Measurements from ENCODE around the gene HAAO.
A peak's percentile ranks its signal among the peaks of the same experiment; 100 is the strongest.
"Not testable (repeated sequence)": the region's sequence is repeated elsewhere in the genome, so short reads cannot be mapped to it uniquely, and the experiment has no call there.

HAAO gene

DNA sequence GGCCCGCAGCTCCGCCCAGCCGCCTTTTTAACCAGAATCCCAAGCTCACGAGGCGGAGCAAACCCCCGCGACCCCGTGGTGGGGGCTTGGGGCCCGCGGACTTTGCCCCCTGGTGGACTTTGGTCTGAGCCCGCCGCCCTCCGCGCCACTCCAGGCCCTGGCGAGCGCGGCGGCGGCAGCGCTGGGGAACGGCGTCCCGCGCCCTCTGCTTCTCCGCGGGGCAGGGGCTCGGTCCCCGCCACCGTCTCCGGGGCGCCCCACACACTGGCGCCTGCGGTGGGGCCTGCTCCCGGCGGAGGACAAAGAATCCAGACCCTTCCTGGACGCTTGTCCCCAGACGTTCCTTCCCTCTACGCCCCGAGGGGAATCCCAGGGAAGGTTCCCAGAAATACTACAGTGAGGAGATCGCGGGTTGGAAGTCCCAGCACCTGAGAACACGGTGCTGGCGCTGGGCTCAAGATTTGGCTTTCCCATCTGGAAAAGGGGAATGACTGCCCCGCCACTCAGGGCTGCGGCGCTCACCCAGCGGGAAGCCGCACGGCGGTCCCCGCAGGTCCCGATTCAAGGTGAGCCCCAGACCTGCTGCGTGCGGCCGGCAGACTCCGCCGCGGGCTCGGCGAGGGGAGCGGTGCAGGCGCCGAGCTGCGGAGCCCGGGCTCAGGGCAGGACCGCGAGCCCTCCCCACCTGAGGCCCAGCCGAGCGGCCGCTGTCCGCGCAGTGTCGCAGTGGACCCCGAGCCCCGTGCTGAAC lies at the start of gene HAAO:
TSS of gene HAAO (minus strand) at position 1 of the 751 bp plus-strand sequence. CDS start 47 bp downstream, outside the sequence.
- no peak for DNase-seq (ENCODE audit: low read depth in 3 of 3)

DNA sequence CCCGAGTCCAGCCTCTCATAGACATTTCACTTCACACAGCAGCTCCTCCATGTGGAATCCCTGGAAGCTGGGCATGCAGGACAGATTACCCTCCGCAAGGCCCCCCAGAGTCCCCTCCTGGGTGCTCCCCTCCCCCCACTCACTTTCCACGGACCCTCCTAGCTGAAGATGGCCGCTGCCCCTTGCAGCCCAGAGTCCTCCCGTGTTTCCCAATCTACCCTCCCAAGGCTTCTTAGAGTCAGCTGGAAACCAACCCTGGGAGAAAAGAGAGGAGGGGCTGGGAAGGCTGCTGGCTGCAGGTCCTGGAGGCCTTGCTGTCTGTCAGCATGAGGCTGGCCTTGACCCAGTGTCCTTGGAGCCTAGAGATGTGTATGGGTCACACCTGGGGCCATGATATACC lies 49.0 kb upstream of the HAAO start:
- no peak for DNase-seq (ENCODE audit: low read depth in 3 of 3)

DNA sequence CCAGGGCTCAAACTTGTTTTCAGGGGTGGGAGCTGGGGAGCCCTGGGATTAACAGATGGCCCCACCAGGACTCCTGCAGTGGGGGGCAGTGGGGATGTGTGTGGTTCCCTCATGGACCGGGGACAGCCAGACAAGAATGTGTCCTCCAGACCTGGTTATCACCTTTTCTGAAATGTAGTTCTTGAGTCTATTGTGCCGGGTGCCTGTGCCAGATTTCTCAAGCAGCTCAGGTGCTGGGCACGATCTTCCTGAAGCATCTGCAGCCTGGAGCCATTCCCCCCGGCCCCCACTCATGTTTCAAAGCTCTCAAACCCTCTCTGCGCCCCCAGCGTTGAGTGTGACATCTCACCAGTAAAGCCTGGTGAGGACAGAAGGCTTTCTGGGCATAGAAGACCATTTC lies 48.4 kb upstream of the HAAO start:
- no peak for DNase-seq (ENCODE audit: low read depth in 3 of 3)

DNA sequence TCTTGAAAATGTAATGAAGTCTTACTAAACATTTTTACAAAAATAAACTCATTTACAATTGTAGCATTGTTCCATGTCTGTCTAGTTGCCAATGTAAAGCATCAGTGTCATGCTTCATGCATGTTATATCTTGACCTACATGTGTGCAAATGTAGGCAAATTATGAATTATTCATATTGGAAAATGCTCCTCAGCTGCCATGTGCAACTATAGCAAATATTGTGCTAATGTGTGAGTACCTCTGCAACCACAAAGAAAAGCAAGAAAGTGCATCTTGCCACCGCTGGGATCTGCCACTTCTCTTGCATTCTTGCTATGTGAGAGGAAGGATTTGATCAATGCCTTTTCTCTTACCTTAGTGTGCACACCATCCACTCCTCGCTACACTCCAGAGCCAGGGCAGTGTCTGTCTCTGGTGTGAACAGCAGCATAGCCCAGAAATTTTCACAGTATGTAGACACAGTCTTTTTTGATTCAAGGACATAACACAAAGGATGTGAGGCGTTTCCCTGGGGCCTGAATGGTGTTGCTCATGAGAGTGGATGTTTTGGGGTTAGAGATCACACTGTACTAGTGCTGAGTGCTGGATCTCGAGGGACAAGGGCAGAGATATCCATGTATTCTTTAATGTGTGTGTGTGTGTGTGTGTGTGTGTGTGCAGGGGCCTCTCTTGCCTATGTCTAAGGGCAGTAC lies 47.6 kb upstream of the HAAO start:
- DNase-seq (ENCODE audit: low read depth in 3 of 3) = no peak

DNA sequence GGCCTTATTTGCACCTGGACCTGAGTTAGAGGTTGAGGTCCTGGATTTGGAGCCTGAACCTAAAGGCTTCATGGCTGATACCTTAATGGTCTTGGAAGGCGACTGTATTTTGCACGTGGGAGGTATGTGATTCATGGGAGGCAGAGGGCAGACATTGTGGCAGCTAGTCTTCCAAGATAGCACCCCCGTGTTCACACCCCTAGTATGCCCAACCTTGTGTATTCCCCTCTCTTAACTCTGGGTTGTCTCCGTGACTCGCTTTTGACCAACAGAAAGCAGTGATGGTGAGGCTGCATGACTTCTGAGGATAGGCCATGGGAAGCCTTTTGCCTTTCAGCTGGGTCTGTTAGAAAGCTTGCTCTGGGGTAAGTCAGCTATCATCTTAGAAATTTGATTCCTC lies 45.8 kb upstream of the HAAO start:
- no peak for DNase-seq (ENCODE audit: low read depth in 3 of 3)

DNA sequence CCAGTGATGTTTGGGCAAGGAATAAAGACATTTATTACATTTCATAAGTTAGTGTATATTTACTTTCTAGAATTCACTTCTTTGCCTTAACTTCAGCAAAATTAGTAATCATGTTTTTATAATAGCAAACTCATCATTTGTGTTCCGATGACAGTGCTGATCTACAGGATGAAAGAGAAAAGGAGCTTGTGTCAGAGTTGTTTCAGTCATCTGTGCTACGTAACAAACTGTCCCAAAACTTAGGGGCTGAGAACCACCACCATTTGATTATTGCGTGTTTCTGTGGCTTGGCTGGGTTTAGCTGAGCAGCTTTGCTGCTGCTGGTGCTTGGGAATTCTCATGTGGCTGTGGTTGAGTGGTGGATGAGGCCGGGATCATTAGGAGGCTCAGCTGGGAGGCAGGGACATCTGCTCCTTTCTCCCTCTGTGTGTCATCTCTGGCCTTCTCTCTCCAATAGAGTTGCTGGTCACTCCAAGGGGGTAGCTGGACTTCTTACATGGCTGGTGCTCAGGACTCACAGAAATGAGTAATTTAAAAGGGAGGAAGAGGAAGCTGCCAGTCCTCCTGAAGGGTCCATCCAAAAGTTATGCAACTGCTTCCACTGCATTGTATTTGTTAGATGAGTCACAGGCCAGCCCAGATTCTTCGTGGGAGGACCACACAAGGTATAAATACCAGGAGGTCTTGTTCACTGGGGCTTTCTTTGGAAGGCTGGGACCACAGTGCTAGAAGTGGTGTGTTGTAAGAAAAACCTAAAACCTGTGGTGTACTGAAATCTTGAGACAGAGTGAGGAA lies 43.4 kb upstream of the HAAO start:
- DNase-seq (ENCODE audit: low read depth in 3 of 3) = no peak

DNA sequence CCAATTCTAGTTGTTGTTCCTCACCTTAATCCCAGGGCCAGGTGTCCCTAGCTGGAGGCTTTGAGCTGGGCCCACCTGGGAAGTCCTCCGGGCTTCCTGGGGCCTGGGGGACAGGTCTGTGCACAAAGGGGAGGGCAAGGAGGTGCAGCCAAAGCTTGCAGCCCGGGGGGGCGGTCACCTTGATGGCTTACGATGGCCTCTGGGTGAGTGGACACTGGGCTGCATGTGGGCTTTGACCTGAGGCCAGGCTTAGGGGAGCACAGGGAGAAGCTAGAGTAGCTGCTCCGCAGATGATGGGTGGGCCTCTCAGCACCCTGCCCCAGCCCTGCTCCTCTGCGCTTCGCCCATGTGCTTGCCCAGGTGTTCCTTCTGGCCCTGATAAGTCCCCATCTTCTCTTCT lies 41.8 kb upstream of the HAAO start:
- DNase-seq (ENCODE audit: low read depth in 3 of 3) = no peak

DNA sequence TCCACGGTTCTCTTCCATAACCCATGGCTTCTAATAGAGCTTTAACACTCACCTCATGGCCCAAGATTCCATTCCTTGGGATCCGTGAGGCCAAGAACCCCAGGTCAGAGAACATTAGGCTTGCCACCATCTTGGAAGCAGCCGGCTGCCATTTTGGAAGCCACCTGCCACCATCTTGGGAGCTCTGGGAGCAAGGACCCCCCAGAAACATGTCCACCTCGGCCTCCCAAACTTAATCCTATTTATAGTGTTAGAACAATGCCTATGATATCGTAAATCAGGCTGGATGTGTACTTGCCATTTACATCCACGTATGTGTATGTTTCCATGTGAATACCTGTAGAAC lies 39.9 kb upstream of the HAAO start:
- DNase-seq (ENCODE audit: low read depth in 3 of 3) = no peak

DNA sequence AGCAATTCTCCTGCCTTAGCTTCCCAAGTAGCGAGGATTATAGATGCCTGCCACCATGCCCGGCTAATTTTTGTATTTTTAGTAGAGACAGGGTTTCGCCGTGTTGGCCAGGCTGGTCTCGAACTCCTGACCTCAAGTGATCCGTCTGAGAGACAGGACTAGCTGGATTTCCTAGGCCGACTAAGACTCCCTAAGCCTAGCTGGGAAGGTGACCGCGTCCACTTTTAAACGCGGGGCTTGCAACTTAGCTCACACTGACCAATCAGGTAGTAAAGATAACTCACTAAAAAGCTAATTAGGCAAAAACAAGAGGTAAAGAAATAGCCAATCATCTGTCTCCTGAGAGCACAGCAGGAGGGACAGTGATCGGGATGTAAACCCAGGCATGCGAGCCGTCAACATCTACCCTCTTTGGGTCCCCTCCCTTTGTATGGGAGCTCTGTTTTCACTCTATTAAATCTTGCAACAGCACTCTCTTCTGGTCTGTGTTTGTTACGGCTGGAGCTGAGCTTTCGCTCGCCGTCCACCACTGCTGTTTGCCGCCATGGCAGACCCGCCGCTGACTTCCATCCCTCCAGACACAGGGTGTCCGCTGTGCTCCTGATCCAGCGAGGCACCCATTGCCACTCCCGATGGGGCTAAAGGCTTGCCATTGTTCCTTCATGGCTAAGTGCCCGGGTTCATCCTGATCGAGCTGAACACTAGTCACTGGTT lies 39.3 kb upstream of the HAAO start:
- DNase-seq (ENCODE audit: low read depth in 3 of 3) = not testable (repeated sequence)

DNA sequence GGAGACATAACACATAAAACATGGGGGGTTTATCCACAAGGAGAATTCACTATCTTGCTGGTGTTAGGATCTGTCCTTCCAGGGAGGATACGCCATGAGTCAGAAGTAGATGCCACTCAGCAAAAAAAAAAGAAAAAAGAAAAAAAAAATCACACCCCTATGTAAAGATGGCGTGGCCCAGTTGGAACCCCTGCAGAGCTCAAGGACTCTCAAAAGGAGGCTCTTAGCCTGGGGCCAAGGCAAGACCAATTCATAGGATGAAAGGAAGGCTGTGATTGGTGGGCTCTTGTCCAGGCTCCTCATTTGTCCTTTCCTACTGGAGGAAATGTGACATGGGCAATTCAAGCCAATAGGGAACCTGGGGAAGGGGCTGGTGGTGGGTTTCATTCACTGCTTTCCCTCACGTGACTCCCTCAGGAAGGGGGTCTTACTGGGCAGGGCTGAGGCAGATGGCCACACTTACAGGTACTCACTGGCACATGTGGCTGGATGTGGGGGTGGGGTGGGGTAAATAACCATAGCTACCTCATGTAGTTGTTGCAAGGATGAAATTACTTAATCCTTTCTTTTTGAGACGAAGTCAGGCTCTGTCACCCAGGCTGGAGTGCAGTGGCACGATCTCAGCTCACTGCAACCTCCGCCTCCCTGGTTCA lies 38.7 kb upstream of the HAAO start:
- DNase-seq (ENCODE audit: low read depth in 3 of 3) = no peak

DNA sequence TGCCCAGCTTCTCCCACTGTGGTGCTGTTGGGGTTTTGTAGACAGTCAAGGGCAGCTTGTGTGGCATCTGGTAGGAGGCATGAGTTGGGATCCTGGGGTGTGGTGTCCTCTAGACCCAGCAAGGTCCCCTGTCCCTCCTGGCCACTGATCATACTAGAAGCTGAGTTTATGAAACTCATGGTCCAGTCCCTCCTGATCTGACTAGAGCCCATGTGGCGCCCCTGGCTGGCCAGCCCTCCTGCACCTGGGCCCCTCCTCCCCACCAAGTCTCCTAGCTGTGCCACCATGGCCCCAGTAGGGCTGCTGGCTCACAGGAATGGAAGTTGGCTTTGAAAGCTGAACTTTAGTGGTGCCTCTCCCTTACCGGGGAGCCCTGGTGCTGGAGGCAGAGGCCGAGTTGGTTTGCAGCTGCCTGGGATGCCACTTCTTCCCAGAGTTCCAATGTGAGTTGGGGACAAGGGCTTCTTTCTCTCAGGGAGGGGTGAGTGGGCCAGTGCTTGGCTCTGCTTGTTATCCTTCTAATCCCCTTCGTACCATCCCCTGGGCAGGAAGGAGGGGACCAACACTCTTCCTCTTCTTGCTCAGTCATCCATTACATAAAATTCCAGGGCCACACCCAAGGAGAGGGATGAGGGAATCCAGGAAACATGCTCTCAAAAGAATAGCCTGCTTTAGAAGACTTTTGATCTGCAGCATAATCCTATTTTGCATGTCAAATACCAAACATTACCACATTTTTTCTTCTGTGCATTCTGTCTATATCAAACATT lies 37.5 kb upstream of the HAAO start:
- DNase-seq (ENCODE audit: low read depth in 3 of 3) = no peak

DNA sequence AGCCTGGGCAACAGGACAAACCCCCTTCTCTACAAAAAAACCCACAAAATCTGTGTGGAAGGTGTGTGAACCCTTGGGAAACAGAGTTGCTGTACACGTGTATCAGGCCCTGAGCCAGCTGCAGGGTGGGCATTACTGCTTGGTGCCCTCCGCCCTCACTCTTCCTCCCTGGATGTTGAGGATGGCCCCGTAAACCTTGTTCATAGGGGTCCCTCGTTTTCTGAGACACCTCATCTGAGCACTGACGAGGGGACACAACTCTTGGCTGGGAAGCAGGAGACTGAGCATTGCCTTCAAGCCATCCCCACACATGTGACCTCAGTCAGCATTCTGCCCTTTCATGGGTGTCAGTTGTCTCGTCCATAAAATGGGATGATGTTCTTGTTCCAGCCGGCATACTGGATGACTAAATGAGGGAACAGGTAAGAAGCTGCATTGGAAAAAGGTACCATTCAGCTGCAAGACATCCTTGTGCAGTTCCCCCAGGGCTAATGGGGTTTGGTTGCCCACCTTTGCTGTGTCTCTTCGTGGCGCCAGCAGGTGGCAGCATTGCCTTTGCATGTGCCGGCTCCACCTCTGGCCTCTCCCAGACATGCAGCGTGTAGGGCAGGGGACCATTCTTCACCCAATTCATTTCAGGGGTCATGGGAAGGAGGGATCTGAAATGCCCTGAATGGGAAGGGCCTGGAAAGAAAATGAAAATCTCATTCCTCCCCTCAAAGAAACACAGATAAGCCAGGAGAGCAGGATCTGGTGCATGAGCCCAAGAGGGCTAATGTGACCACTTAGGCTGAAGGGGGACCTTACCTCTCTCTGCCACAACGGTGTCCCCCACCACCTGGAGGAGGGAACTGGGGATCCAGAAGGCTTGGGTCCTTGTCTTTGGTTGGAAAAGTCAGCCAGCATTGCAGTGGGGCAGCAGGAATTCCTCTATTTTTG lies 36.4 kb upstream of the HAAO start:
- peak; percentile 40 to 48 (median 43) for DNase-seq (ENCODE audit: low read depth in 3 of 3)

DNA sequence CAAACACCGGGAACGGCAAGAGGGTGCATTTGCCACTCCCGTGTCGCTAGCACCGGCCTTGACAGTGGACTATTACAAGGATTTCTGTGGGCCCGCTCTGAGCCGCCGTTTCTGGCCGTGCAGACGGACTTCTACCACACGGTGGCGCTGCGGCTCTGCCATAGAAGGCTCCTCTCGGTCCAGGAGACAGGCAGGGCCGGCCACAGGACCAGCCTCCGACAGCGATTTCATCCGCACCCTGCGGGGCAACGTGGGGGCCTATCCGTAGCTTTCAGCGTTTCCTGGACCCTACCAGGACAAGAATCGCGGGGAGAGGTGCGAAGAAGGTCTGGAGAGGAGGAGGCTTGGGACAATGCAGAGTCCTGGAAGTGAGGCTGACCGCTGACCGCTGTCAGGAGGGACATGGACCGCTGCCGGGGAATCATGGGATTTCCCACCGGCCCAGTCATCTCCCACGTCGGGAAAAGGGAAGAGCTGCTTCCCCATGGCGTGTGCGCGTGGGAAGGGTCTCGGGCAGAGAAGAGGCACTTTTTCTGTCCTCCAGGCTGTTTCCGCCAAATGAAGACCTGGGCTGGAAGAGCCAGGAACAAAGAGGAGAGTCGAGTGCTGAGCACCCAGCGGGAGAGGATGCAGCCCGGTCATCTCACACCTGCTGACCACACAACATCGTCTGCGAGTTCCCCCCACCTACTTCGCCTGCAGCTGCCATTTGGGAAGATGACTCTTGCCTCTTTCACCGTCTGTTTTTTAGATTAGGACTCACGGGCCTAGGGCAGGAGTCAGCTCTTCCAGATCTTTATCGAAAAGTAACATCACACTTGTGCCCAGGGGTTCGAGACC lies 35.5 kb upstream of the HAAO start:
- DNase-seq (ENCODE audit: low read depth in 3 of 3) = peak; percentile 62 to 85 (median 77)

DNA sequence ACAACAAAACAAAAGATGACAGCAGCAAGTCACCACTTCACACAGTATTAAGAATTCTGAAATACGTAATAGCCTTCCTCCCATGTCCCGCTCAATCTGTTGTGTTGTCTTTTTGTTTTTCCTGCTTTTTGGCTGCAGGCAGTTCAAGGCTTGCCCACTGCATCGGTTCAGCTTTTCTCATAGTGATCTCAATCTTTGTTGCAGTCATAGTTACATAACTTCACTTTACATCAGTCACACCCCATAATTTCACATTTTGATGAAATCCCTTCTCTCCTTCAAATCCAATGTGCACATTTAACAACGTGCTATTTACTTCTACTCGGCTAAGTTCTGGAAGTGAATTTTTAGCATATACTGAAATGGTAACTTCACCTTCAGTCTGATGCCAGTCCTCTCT lies 33.8 kb upstream of the HAAO start:
- DNase-seq (ENCODE audit: low read depth in 3 of 3) = no peak

DNA sequence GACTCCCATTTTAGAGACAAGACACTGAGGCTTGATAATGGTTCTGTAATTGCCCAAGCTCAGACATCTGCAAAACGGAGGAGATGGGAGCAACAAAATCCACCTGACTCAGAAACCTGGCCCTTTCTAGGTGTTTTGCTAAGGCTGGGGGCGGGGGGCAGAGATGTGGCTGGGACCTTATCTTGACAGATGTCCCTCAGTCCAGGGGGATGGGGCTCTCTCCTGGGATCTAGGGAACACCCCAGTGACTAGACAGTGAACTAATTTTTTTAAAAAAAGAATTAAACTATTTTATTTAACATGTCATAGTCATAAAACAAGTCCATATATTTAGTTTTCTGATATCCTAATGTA lies 32.0 kb upstream of the HAAO start:
- no peak for DNase-seq (ENCODE audit: low read depth in 3 of 3)

DNA sequence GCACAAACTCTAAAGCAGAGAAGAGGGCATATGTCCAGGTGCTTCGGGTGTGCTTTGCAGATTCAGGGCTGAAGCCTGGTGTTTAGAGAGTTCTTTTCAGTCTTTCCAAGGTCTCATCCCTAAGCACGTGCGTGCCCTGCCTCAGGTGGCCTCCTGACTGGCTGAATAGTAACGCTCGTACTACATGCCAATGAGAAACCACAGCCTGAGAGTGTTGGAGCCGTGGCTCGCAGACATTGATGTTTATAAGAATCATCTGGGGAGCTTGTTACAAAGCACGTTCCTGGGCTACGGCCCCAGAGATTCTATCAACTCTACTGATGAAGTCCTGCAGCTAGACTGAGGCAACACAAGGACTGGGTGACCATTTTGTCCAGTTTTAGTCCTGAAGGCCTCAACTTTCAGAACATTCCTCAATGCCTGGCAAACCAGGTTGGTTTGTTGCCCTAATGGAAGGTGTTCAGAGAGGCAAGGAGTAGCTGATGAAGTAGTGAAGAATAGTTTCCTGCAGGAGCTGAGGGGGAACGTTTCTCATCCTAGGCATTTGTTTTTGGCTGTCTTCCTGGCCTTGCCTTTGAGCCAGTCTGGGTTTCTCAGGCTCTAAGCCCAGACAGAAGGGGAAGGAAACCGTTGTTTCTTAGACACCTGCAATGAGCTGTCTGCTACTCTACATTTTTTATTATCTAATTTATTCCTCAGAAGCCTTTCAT lies 31.5 kb upstream of the HAAO start:
- no peak for DNase-seq (ENCODE audit: low read depth in 3 of 3)

DNA sequence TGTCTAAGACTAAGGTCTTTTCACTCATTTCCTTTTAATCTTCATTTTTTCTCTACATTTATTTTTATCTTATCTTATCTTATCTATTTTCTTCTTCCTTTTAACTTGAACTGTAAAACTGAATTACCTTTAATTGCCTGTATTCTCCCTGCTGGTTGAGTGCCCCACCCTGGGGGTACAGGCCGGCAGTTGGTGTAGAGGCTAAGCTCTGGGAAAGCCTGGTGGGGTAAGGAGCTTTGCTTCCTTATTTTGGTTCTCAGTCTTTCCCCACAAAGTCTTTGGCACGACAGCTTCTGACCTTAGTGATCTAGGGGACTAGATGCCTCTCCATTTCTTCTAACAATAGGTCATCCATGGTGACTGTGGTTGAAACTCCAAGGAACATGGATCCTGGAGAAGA lies 26.8 kb upstream of the HAAO start:
- no peak for DNase-seq (ENCODE audit: low read depth in 3 of 3)

DNA sequence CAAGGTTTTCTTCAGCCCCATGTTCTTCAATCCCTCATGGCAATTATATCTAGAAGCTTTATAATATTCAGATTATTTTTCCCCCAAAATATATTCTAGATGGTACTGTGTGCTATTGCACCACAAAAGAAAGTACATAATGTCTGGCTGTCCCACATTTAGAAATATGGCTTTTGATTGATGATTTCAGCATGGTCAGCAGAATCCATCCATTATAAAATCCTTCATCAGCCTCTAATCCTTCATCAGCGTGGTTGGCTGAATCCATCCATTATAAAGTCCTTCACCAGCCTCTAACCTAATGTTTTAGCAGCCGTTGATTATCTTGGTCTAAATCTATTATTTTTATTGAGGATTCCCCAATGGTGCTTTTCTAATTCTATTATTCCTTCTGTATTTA lies 23.3 kb upstream of the HAAO start:
- DNase-seq (ENCODE audit: low read depth in 3 of 3) = no peak

Measured in stimulated activated CD4-positive, alpha-beta T cell treated with anti-CD3 and anti-CD28 coated beads, TNF-alpha, amount 100 ng/mL, for 48 hours (primary cell).